ENCODE measurements around the gene COL15A1. TPM values are rescaled to one million over a fixed set of nuclear protein-coding genes. Genes with fewer than 3 reads are reported as not detected.

Gene COL15A1
- total and polyA plus RNA-seq, 2 of the 13 experiments (the other 11 are each of a cell fraction or from before 2014, with no cell fraction given): not detected

DNA sequence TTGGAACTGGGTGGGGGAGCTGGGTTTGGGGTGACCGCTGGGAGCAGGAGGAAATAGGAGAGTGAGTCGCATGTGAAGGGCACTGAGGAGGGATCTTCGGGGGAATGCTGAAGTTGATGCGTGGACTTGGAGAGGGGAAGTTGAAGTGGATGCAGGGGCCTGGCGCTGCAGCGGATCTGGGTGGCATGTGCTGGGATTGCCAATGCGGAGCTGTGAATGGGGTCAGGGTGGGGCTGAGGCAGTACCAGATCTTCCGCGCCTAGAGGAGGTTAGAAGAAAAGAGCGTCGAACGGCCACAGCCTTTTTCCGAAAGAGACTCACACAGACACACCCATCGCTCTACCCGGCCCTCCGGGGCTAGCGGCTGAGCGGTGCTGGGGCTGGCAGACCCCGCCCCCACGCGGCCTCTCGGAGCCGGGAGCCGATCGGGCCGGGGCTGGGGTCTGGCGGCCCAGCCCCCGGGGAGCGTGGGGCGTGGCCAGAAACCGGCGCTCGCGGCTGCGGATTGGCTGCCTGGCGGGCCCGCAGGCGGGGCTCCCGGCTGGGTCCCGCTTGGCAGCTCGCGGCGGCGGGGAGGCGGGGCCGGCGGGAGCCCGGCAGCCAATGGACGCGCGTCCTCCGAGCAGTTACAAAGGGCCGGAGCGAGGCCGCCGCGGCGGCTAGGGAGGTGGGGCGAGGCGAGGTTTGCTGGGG is 160.9 kb downstream of the COL15A1 start, which contains the start of gene TGFBR1 (continued):
- TF ChIP-seq, protein P1, sequence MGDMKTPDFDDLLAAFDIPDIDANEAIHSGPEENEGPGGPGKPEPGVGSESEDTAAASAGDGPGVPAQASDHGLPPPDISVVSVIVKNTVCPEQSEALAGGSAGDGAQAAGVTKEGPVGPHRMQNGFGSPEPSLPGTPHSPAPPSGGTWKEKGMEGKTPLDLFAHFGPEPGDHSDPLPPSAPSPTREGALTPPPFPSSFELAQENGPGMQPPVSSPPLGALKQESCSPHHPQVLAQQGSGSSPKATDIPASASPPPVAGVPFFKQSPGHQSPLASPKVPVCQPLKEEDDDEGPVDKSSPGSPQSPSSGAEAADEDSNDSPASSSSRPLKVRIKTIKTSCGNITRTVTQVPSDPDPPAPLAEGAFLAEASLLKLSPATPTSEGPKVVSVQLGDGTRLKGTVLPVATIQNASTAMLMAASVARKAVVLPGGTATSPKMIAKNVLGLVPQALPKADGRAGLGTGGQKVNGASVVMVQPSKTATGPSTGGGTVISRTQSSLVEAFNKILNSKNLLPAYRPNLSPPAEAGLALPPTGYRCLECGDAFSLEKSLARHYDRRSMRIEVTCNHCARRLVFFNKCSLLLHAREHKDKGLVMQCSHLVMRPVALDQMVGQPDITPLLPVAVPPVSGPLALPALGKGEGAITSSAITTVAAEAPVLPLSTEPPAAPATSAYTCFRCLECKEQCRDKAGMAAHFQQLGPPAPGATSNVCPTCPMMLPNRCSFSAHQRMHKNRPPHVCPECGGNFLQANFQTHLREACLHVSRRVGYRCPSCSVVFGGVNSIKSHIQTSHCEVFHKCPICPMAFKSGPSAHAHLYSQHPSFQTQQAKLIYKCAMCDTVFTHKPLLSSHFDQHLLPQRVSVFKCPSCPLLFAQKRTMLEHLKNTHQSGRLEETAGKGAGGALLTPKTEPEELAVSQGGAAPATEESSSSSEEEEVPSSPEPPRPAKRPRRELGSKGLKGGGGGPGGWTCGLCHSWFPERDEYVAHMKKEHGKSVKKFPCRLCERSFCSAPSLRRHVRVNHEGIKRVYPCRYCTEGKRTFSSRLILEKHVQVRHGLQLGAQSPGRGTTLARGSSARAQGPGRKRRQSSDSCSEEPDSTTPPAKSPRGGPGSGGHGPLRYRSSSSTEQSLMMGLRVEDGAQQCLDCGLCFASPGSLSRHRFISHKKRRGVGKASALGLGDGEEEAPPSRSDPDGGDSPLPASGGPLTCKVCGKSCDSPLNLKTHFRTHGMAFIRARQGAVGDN (CRISPR knock-in tag; IDR thresholded peaks at IDR 0.05): peak; percentile 69
- TF ChIP-seq ZMYM4 (CRISPR knock-in tag; IDR thresholded peaks at IDR 0.05): 0 out of 2 replicates have a peak, but pooled peaks have one; percentile 9
- TF ChIP-seq PAWR (CRISPR knock-in tag; IDR thresholded peaks at IDR 0.05; ENCODE audit: borderline replicate concordance): no peak
- peak; percentile 26 for TF ChIP-seq HNRNPLL (IDR thresholded peaks at IDR 0.05; ENCODE audit: low read depth, low read length, poor library complexity, severe bottlenecking)
- TF ChIP-seq ZNF430 (CRISPR knock-in tag; IDR thresholded peaks at IDR 0.05): no peak
- TF ChIP-seq ZNF354B (CRISPR knock-in tag; IDR thresholded peaks at IDR 0.05): no peak
- TF ChIP-seq ZSCAN9 (CRISPR knock-in tag; IDR thresholded peaks at IDR 0.05; ENCODE audit: borderline replicate concordance): no peak
- TF ChIP-seq, protein P2, sequence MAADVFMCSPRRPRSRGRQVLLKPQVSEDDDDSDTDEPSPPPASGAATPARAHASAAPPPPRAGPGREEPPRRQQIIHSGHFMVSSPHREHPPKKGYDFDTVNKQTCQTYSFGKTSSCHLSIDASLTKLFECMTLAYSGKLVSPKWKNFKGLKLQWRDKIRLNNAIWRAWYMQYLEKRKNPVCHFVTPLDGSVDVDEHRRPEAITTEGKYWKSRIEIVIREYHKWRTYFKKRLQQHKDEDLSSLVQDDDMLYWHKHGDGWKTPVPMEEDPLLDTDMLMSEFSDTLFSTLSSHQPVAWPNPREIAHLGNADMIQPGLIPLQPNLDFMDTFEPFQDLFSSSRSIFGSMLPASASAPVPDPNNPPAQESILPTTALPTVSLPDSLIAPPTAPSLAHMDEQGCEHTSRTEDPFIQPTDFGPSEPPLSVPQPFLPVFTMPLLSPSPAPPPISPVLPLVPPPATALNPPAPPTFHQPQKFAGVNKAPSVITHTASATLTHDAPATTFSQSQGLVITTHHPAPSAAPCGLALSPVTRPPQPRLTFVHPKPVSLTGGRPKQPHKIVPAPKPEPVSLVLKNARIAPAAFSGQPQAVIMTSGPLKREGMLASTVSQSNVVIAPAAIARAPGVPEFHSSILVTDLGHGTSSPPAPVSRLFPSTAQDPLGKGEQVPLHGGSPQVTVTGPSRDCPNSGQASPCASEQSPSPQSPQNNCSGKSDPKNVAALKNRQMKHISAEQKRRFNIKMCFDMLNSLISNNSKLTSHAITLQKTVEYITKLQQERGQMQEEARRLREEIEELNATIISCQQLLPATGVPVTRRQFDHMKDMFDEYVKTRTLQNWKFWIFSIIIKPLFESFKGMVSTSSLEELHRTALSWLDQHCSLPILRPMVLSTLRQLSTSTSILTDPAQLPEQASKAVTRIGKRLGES (CRISPR knock-in tag; IDR thresholded peaks at IDR 0.05; ENCODE audit: borderline replicate concordance): no peak
- TF ChIP-seq POLR2A (IDR thresholded peaks at IDR 0.05; ENCODE audit: insufficient read depth in 1 of 2, low read depth in 2 of 2, low read length in 2 of 2): no peak; a peak in 1 of 4 replicates
- no peak for TF ChIP-seq BRCA1 (CRISPR knock-in tag; IDR thresholded peaks at IDR 0.05)
- TF ChIP-seq YY1 (IDR thresholded peaks at IDR 0.05; ENCODE audit: insufficient read depth, insufficient replicate concordance, low read depth, low read length): peak; percentile 51
- TF ChIP-seq, protein P3, sequence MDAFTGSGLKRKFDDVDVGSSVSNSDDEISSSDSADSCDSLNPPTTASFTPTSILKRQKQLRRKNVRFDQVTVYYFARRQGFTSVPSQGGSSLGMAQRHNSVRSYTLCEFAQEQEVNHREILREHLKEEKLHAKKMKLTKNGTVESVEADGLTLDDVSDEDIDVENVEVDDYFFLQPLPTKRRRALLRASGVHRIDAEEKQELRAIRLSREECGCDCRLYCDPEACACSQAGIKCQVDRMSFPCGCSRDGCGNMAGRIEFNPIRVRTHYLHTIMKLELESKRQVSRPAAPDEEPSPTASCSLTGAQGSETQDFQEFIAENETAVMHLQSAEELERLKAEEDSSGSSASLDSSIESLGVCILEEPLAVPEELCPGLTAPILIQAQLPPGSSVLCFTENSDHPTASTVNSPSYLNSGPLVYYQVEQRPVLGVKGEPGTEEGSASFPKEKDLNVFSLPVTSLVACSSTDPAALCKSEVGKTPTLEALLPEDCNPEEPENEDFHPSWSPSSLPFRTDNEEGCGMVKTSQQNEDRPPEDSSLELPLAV (CRISPR knock-in tag; conservative IDR thresholded peaks at IDR 0.05; ENCODE audit: low read depth): no peak
- TF ChIP-seq, protein P4, sequence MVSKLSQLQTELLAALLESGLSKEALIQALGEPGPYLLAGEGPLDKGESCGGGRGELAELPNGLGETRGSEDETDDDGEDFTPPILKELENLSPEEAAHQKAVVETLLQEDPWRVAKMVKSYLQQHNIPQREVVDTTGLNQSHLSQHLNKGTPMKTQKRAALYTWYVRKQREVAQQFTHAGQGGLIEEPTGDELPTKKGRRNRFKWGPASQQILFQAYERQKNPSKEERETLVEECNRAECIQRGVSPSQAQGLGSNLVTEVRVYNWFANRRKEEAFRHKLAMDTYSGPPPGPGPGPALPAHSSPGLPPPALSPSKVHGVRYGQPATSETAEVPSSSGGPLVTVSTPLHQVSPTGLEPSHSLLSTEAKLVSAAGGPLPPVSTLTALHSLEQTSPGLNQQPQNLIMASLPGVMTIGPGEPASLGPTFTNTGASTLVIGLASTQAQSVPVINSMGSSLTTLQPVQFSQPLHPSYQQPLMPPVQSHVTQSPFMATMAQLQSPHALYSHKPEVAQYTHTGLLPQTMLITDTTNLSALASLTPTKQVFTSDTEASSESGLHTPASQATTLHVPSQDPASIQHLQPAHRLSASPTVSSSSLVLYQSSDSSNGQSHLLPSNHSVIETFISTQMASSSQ (IDR thresholded peaks at IDR 0.05; ENCODE audit: low read depth): no peak
- TF ChIP-seq, protein P4 (CRISPR knock-in tag; IDR thresholded peaks at IDR 0.05; ENCODE audit: borderline replicate concordance): no peak
- TF ChIP-seq ZNF720 (CRISPR knock-in tag; IDR thresholded peaks at IDR 0.05): no peak
- peak; percentile 43; the same call in 1 of the 2 replicates for TF ChIP-seq NFKB2 (CRISPR knock-in tag; IDR thresholded peaks at IDR 0.05; ENCODE audit: borderline replicate concordance)
- no peak for TF ChIP-seq PAF1 (CRISPR knock-in tag; IDR thresholded peaks at IDR 0.05)
